Posterior cingulate gyrus (tissue), 11 donors: ENCODE results near the gene NLK.
A peak's percentile ranks its signal among the peaks of the same experiment; 100 is the strongest.
"Not testable (repeated sequence)": the region's sequence is repeated elsewhere in the genome, so short reads cannot be mapped to it uniquely, and the experiment has no call there.

Source experiments
- DNase-seq, 10 donors: peaks; one replicate each; pipeline versions ENCODE4 v3.0.0 to v3.0.0-alpha.2; 2020 to 2021; ENCODE audit warnings: mixed read lengths in 3 of 10
- intact Hi-C: fragments of 100-400 bp; cut with DNase I; formaldehyde crosslinking; loops from one replicate; pipeline ENCODE4 v1.15.1; 2023

Gene NLK

GRCh38 chr17:28185658-28186057, 143.2 kb downstream of the NLK start:
- DNase-seq = no peak
- intact Hi-C loops = no loop called here

- DNase-seq, intact Hi-C loops: not testable (repeated sequence)
Observed at GRCh38 chr17:28186472-28186871, 144.0 kb downstream of the NLK start.

- intact Hi-C loops = no loop called here
- no peak for DNase-seq
Observed at GRCh38 chr17:28187931-28188330, 145.5 kb downstream of the NLK start.

GRCh38 chr17:28188841-28189263, 146.4 kb downstream of the NLK start:
- DNase-seq = no peak
- intact Hi-C loops = no loop called here

- intact Hi-C loops = loop anchor here (5.0 kb wide), 1 partner anchor 297 kb away; the partner anchor contains the start of gene LYRM9
- no peak for DNase-seq
Observed at GRCh38 chr17:28189667-28190066, 147.2 kb downstream of the NLK start.

GRCh38 chr17:28191018-28191417, 148.5 kb downstream of the NLK start:
- DNase-seq = no peak
- intact Hi-C loops = loop anchor here (5.0 kb wide), 1 partner anchor 299 kb away; the partner anchor contains the start of gene LYRM9

- DNase-seq = peak in 4 of 10 donors; percentile 15 to 88 (median 24)
- intact Hi-C loops = loop anchor here (5.0 kb wide), 1 partner anchor 301 kb away; the partner anchor contains the start of gene LYRM9
Observed at GRCh38 chr17:28193241-28193640, 150.8 kb downstream of the NLK start.

GRCh38 chr17:28194382-28194781, 151.9 kb downstream of the NLK start:
- DNase-seq = no peak
- intact Hi-C loops = loop anchor here (5.0 kb wide), 1 partner anchor 302 kb away; the partner anchor contains the start of gene LYRM9

- intact Hi-C loops = no loop called here
- no peak for DNase-seq
Observed at GRCh38 chr17:28196636-28197035, 154.2 kb downstream of the NLK start.

- DNase-seq = no peak
- intact Hi-C loops = no loop called here
Observed at GRCh38 chr17:28199115-28199514, 156.6 kb downstream of the NLK start.

GRCh38 chr17:28199728-28200127, 157.3 kb downstream of the NLK start:
- DNase-seq = no peak
- intact Hi-C loops = no loop called here

GRCh38 chr17:28201315-28201714, 158.8 kb downstream of the NLK start:
- intact Hi-C loops = no loop called here

GRCh38 chr17:28204244-28204643, 161.8 kb downstream of the NLK start:
- no peak for DNase-seq
- intact Hi-C loops = no loop called here

More at GRCh38 chr17:28201315-28201714, 158.8 kb downstream of the NLK start:
- no peak for DNase-seq

GRCh38 chr17:28204751-28205150, 162.3 kb downstream of the NLK start:
- no peak for DNase-seq

GRCh38 chr17:28206292-28206691, 163.8 kb downstream of the NLK start:
- DNase-seq = no peak
- intact Hi-C loops = no loop called here

More at GRCh38 chr17:28204751-28205150, 162.3 kb downstream of the NLK start:
- intact Hi-C loops = no loop called here

- DNase-seq = peak in 1 of 10 donors; percentile 7
- intact Hi-C loops = no loop called here
Observed at GRCh38 chr17:28211811-28212210, 169.3 kb downstream of the NLK start.

GRCh38 chr17:28213578-28213977, 171.1 kb downstream of the NLK start:
- intact Hi-C loops = not testable (repeated sequence)

GRCh38 chr17:28216052-28216451, 173.6 kb downstream of the NLK start:
- intact Hi-C loops = no loop called here
- no peak for DNase-seq

More at GRCh38 chr17:28213578-28213977, 171.1 kb downstream of the NLK start:
- DNase-seq = not testable (repeated sequence)

GRCh38 chr17:28216528-28216927, 174.1 kb downstream of the NLK start:
- intact Hi-C loops = no loop called here

GRCh38 chr17:28219771-28220170, 177.3 kb downstream of the NLK start:
- no peak for DNase-seq
- intact Hi-C loops = no loop called here

More at GRCh38 chr17:28216528-28216927, 174.1 kb downstream of the NLK start:
- no peak for DNase-seq

GRCh38 chr17:28221751-28222414, 179.4 kb downstream of the NLK start:
- DNase-seq = peak in 1 of 10 donors; percentile 2
- intact Hi-C loops = no loop called here

- peak in 1 of 10 donors; percentile 46 for DNase-seq
- intact Hi-C loops = no loop called here
Observed at GRCh38 chr17:28225271-28225670, 182.8 kb downstream of the NLK start.
